ENCODE results near the gene KCNK1. TPM values are rescaled to one million over a fixed set of nuclear protein-coding genes. Genes with fewer than 3 reads are reported as not detected.

KCNK1 gene
- total RNA-seq, 1 donor from 2014 or later = 29.7 TPM

DNA sequence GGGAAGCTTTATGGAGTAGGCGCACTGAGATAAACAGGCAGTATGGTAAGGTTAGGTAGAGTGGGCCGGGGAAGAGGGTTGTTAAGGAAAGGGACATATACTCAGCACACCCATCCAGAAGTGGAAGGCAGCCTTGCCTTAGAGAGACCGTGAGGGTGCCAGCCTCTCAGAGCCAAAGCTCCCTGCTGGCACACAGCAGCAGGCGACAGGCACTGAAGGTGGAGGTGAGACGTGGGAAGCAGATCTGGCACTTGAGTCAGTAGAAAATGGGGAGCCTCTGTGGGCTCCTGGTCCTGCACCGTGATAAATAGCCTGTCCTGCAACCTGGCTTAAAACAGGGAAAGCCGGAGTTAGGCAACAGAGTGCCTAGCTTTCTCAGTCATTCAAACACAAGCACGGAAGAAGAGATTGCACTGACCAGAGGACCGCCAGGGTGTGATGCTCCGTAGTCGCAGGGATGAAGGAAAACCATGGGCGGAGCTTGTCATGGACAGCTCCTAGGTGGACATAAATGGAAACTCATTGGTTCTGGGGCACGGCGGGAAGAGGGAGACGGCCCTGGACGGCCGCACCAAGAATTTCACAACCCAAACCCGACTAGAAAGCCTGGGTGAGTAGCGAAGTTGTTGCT, 15.5 kb downstream of the KCNK1 start:
- intact Hi-C loops (cut with micrococcal nuclease) = no loop called here
- DNase-seq (no peak), ATAC-seq (no peak)

DNA sequence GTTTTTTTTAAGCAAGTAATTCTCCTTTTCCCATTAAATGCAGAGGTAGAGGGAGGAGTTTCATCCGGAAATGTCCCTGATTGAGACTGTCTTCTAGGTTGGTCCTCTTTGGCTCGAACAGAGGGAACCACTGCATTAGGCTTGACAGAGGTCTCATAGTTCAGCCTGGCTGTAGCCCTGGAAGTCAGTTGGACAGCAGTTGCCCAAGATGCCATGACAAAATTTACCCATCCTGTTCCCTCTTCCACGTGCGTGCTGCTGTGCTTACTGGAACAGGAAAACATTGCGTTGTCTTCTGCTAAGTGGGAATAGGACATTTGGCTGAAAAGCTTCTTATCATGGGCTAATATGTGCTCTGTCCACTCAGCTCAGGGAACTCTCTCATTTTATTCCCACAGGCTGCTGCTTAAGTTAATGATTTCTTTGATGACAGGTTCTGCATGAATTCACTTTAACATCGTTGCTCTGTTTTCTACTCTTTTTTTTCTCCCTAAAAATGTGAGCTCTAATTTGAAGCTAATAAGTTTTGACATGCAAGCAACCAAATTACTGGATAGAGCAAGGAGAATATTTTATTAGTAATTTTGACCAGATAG, 18.0 kb downstream of the KCNK1 start:
- DNase-seq (no peak), ATAC-seq (no peak)
- intact Hi-C loops (cut with micrococcal nuclease) = no loop called here

DNA sequence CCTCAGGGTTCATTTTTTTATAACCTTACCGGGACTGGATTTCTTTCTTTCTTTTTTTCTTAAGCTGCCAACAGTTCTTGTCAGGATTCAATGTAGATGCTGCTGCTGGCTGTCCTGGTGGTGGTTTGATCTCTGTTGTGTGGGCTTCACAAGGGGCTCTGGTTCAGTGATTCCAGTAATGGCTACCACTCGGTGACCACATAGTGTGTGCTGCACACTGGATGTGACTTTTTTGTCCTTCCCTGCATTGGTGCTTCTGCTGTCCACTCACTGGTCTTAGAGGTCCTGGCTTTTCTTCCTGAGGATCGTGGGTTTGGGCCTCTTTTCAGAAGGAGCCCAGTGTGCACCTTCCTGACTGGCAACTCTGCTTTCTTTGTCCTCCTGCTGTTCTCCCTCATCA, 18.5 kb downstream of the KCNK1 start:
- DNase-seq = no peak
- intact Hi-C loops (cut with micrococcal nuclease) = no loop called here
- ATAC-seq = no peak

DNA sequence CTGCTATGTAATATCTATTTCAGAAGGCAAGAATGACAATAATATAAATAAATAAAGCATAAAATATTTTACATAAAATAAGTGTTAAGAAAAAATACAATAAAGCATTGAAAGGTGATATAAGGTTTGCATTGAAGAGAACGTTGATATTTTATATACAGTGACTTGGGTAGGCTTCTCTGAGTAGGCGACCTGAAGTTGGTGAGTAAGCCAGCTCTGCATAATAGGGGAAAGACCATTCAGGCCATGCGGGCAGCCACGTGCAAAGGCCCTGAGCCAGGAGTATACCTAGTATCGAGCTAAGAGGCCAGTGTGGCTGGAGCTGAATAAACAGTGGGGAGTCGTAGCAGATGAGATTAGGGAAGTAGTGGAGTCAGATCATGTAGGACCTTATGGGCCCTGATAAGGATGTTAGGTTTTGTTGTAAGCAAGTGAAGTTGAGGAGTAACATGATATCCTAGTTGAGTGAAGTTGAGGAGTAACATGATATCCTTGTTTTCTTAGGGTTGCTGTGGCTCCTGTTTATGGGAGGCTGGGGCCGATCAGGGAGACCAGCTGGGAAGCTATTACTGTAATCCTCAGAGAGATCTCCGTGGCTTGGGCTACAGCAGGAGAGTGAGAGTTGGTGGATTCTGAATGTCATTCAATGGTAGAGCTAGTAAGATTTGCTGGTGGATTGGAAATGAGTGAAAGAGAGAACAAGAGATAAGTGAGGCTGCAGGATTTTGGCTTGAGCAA, 22.0 kb downstream of the KCNK1 start:
- ATAC-seq (peak; percentile 15), DNase-seq (no peak)
- intact Hi-C loops (cut with micrococcal nuclease) = no loop called here

DNA sequence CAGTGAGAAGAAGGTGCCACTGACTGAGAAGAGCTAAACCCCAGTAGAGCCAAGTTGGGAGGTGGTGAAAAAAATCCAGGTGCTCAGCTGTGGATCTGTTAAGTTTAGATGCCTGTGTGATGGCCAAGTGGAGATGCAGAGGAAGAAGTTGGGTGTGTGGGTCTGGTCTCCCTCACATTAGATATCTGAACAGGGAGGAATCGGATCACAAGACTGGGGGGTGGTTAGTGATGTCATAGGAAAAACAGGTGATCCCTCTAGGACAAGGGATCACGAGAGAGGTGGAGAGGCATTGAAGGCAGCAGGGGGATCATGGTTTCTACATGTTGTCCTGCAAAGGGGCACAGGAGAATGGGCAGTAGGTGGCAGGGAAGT, 22.6 kb downstream of the KCNK1 start:
- intact Hi-C loops (cut with micrococcal nuclease) = no loop called here
- DNase-seq = no peak
- no peak for ATAC-seq

DNA sequence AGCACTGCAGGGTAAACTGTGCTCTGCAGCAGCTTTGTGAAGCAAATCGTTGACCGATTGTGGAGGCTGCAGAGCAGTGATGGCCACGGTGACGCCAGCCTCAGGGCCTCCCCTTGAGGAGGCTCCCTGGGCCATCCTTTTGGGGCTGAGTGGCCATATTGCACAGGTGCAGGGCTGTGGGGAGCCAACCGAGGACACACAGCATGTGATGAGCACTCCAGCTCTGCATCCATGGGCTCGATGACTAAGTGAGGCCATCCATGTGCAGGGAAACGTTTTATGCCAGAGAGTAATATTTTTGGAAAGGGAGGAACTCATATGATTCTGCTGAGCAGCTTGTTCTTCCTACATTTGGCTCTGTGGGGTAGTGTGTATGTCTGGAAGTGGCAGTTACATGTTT, 24.6 kb downstream of the KCNK1 start:
- intact Hi-C loops (cut with micrococcal nuclease) = no loop called here
- DNase-seq (no peak), ATAC-seq (no peak)

DNA sequence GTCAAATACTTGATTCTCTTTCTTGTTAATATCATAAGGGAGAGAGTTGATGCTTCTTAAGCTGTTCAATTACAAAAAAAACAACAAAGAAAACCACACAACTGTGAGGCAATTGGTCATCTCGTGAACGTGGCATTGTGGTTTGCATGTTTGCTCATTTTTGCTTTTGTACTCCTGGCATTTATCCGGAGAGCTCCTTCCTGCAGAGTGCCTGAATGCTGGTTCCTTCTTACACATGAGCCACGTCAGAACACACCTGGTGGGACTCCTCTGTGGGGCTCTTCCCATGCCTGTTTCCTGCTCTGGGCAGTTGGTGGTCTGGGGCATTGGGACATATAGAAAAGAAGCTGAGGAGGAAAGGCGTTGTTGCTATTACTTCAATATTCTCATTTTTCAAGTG, 25.7 kb downstream of the KCNK1 start:
- DNase-seq (no peak), ATAC-seq (no peak)
- intact Hi-C loops (cut with micrococcal nuclease) = no loop called here

DNA sequence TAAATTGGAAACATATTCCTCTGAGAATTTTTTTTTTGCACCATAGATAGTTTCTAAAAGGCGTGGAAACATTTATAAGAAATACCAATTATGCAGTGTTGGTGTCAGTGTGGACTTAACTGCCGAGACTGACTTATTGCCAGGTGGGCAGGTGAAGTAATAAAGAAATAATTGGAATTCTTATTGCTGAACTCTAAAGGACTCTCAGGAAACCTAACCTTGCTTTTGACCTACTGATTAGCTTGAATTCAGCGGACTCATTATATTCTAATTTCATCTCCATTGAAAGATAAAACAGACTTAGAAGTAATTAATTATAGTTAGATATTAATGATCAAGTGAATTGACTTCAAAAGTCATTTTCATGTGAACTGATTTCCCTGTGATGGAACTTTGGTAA, 26.3 kb downstream of the KCNK1 start:
- intact Hi-C loops (cut with micrococcal nuclease) = no loop called here
- no peak for ATAC-seq
- DNase-seq = no peak

DNA sequence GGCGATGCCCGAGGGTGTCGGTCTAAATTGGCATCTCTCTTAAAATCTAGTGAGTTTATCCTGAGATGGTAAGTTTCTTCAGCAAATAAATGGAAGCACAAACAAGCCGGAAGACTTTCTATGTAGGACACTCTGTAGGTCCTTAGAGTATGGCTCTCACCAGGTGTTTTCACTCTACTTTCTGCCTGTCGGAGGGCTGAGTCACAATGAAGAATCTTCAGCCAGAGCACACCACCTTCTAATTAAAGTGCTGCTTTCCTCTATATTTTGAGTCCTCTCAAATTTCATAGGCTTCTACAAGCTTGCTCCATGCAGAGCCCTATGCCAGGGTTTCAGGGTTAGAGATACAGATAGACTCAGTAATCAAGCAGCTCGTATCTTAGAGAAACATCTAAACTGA, 27.1 kb downstream of the KCNK1 start:
- no peak for DNase-seq
- intact Hi-C loops (cut with micrococcal nuclease) = no loop called here
- ATAC-seq = no peak

DNA sequence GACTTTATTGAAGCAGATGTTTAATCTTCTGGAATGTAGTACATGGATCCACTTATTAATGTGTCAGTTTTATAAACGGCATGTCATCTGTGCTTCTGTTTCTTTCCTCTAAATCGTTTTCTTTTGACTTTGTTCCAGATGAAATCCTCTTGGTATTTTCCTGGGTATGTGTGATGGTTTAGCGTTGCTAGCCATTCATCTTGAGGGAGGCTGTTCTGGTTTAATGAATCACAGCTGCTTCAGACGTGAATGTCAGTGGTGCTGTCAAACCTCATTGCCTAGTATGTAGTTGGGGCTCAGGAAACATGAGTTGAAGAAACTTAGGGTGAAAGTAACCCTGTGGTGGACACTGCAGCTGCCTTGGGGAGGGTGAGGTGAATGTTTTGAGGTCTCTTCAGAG, 33.2 kb downstream of the KCNK1 start:
- no peak for ATAC-seq
- intact Hi-C loops (cut with micrococcal nuclease) = no loop called here
- no peak for DNase-seq

DNA sequence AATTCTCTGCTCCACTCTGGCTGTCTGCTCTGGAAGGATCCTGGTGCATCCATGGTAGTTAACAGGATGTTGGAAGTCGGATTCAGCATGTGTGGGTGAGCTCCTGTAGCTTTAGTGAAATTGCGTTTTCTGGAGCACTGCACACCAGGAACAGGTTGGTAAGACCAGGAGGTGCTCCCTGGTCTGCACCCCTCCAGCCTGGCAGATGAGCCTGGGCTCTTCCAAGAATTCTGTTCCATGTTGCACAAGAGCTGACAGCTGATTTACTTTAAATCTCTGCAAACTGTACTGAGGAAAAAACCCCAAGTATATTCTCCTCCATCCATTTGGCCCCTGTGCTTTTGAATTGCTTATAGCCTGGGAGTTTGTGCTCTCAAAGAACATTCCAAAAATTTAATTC, 33.7 kb downstream of the KCNK1 start:
- no peak for ATAC-seq
- intact Hi-C loops (cut with micrococcal nuclease) = no loop called here
- no peak for DNase-seq

DNA sequence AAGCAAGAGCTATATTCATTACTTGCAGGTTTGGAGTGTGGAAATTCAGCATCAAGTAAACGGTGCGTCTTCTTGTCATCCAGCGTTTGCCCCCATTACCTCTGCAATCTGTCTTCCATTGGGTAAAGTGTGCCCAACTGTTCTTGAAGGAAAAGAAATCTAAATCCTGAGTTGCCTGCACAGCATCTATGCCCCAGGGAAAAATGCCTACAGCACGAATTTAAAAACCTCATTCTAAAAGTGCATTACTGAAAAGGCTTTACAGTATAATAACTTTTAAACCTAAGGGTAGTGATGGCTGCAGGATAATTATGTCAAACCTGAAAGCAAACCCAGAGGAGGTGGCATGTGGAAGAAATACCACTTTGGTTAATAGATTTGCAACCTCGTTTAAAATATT, 37.2 kb downstream of the KCNK1 start:
- DNase-seq (no peak), ATAC-seq (no peak)
- intact Hi-C loops (cut with micrococcal nuclease) = no loop called here

DNA sequence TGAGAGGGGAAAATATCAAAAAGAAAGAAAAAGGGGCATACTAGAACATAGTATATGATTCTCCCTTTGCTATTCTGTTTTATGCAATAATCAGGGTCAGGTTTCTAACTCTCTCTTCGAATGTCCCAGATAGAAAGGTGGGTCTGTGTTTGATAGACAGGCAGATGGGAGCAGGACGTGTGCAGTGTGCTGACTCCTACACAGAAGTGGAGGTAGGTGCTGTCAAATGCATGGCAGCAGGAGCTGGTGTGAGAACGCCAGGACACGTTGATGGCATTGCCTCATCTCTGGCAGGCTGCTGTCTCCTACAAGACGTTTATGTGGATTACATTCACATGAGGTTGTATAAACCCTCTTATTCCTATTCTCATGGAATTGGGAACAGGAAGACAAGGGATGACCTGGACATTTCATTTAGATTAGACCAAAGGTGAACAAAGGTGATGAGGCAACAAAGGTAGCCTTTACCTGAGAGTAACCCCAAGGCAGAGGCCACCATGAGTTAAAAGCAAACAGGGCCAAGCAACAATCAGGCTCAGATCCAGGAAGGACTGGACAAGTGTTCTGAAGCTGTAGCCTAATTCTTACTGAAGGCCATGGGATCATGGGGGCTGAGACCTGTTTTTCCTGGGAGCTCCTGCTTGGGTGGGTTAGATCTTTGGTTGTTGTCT, 37.8 kb downstream of the KCNK1 start:
- no peak for ATAC-seq
- intact Hi-C loops (cut with micrococcal nuclease) = no loop called here

DNA sequence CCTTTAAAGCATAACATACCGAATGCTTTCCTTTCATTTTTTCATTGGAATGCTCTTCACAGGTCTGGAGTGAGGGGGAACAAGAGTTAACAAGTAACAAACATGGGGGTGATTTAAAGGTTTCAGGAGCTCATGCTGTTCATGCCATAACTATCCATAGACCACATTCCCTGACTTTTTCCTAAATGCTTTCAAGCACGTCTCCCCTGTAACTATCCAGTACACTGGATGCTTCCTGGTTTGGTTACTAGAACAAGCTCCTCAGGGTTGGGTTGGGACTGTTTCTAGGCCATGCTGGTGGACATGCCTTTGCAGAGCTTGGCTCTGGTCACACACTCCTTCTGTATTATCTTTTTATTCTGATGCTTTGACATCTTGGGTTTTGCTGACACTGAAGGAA, 38.6 kb downstream of the KCNK1 start:
- ATAC-seq (no peak), DNase-seq (no peak)
- intact Hi-C loops (cut with micrococcal nuclease) = no loop called here

More for the DNA sequence above, 37.8 kb downstream of the KCNK1 start:
- DNase-seq = no peak

DNA sequence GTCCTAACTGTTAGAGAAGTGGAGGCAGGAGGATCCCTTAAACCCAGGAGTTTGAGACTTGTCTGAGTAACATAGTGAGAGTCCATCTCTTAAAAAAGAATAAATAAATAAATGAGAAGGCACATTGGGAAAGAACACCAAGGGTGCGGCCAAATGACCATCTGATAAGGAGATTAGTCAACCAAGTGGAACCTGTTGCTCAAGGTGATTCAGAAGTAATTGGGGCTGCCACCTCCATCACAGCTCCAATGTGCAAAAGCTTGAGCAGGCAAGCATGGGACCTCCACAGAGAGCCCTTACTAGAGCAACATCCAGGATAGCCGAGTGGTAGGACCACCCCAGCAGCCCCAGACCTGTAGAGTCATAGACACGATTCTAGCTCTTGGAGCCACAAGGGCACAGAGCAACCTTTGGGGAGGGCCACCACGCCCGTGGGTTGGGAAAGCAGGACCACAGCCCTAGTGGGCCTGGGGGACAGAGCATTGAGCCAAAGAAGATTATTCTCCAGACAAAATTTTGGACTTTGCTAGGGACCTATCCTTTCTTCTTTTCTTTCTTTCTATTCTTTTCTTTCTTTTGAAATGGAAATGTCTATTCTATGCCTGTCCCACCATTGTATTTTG, 40.9 kb downstream of the KCNK1 start:
- intact Hi-C loops (cut with micrococcal nuclease) = no loop called here
- no peak for DNase-seq
- no peak for ATAC-seq

DNA sequence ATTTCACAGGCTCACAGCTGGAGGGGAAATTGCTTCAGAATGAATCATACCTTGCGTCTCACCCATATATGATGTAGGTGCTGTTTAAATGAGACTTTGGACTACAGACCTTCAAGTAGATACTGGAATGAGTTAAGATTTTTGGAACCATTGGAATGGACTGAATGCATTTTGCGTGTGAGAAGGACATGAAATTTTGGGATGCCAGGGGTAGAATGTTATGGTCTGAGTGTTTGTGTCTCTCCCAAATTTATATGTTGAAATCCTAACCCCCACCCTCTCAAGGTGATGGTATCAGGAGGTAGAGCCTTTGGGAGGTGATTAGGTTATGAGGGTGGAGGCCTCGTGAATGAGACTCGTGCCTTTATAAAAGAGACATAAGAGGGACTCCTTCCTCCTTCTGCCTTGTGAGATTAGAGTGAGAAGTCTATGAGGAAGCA, 41.4 kb downstream of the KCNK1 start:
- DNase-seq = no peak
- no peak for ATAC-seq
- intact Hi-C loops (cut with micrococcal nuclease) = no loop called here

DNA sequence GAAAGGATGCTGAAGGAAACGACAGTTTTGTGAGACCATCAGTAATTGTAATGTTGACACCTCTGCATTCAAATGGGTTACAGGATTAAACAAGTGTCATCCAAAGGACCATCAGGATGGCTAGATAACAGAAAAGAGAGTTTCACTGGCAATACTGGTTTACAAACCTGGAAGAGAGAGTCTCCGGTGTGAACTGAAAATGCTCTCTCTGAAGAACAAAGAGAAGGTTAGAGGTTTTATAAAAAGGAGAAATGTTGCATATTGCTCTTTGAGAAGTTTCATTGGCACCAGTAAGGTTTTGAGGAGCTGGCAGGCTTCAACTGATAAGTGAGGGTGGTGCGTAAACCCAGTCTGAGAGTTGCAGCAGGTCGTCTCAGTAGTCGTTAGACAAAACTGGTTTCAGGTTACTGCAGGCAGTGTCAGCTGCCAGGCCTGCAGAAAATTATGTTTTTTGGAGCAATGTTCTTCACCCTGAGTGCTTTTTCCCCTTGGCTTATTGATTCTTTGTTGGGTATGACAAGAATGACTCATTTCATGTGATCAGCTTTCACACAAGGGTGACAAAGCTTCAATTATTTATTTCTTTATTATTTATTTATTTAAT, 42.2 kb downstream of the KCNK1 start:
- DNase-seq (no peak), ATAC-seq (peak; percentile 43)
- intact Hi-C loops (cut with micrococcal nuclease) = no loop called here

DNA sequence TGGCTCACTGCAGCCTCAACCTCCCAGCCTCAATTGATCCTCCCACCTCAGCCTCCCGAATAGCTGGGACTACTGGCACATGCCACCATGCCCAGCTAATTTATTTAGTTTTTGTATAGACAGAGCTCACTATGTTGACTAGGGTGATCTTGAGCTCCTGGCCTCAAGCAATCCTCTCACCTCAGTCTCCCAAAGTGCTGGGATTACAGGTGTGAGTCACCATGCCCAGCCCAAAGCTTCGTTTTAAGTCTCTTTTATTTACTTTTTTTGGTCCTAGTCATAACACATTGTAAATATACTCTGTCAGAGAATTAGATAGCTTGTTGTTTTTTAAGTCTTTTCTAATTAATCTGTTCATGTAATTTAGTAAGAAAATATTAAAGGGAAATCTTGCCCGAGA, 42.8 kb downstream of the KCNK1 start:
- intact Hi-C loops (cut with micrococcal nuclease) = no loop called here
- ATAC-seq (no peak), DNase-seq (no peak)

DNA sequence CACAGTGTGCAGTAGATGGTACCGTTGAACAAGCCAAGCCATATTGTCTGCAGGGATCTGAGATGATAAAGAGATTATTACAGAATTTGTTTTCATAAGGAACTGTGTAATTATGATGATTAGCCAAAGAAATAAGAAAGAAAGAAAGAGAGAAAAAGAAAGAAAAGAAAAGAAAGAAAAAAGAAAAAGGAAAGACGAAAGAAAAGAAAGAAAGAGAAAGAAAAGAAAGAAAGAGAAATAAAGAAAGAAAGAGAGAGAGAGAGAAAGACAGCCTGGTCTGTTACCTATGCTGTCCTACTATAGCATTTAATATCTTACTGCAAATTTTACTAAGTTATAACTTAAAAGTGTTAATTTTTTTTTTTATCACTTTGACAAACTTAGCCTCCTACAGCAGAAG, 43.6 kb downstream of the KCNK1 start:
- intact Hi-C loops (cut with micrococcal nuclease) = no loop called here
- DNase-seq (no peak), ATAC-seq (no peak)

DNA sequence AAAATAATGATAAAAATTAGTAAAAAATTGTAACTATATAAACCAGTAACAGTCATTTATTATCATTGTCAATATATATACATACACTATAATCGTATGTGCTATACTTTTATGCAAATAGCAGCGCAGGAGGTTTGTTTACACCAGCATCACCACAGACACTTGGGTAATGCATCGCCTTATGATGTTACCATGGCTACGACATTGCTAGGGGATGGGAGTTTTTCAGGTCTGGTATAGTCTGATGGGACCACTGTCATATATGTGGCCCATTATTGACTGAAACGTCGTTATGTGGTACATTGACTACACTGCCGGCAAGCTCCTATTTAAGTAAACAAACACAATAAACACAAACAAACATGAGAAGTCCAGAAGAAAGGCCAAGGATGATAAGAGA, 45.6 kb downstream of the KCNK1 start:
- DNase-seq (no peak), ATAC-seq (no peak)
- intact Hi-C loops (cut with micrococcal nuclease) = no loop called here

Measured in left ventricle myocardium superior (tissue), 1 donor.